Activated naive CD8-positive, alpha-beta T cell (primary cell): ENCODE measurements around the gene FGF10.

ENCODE experiments used
- H3K27ac Mint-ChIP-seq: one replicate; pipeline ENCODE4 v1.8.0; 2021; ENCODE audit warnings: mixed read lengths
- H3K27me3 Mint-ChIP-seq: one replicate; pipeline ENCODE4 v1.8.0; 2021; ENCODE audit warnings: mixed read lengths
- H3K36me3 Mint-ChIP-seq: one replicate; pipeline ENCODE4 v1.8.0; 2021; ENCODE audit warnings: mixed read lengths
- H3K4me1 Mint-ChIP-seq: one replicate; pipeline ENCODE4 v1.8.0; 2021; ENCODE audit warnings: low read depth, mixed read lengths
- H3K4me3 Mint-ChIP-seq: one replicate; pipeline ENCODE4 v1.8.0; 2021; ENCODE audit warnings: mild to moderate bottlenecking, mixed read lengths
- H3K9me3 Mint-ChIP-seq: one replicate; pipeline ENCODE4 v1.8.0; 2021; ENCODE audit warnings: low read depth, mixed read lengths

FGF10 gene

GRCh38 chr5:44389090-44389822 lies at the start of gene FGF10:
FGF10 (minus strand) TSS chr5:44389420; CDS start chr5:44388682, 738 bp downstream.
- H3K4me1 Mint-ChIP-seq: peaks cover 12% of the 10 kb centered on the region
- no peaks in the 10 kb centered on the region for H3K36me3 Mint-ChIP-seq
- no peaks in the 10 kb centered on the region for H3K9me3 Mint-ChIP-seq
- H3K27me3 Mint-ChIP-seq: peaks cover 32% of the 10 kb centered on the region
- peak within 1 kb of the TSS; percentile 12 for H3K4me3 Mint-ChIP-seq
- no peak within 1 kb of the TSS for H3K27ac Mint-ChIP-seq

GRCh38 chr5:44426944-44427343 lies 37.7 kb upstream of the FGF10 start:
- H3K27me3 Mint-ChIP-seq: no peaks in the 10 kb centered on the region

GRCh38 chr5:44412286-44412685 lies 23.1 kb upstream of the FGF10 start:
- Mint-ChIP-seq H3K36me3 (no peaks in the 10 kb centered on the region), H3K27ac (no peak overlapping the region), H3K4me3 (no peak overlapping the region), H3K27me3 (no peaks in the 10 kb centered on the region), H3K9me3 (peaks cover 3% of the 10 kb centered on the region), H3K4me1 (no peaks in the 10 kb centered on the region)

More at GRCh38 chr5:44426944-44427343, 37.7 kb upstream of the FGF10 start:
- no peaks in the 10 kb centered on the region for H3K4me1 Mint-ChIP-seq
- H3K9me3 Mint-ChIP-seq: peaks cover 17% of the 10 kb centered on the region
- no peak overlapping the region for H3K27ac Mint-ChIP-seq
- no peaks in the 10 kb centered on the region for H3K36me3 Mint-ChIP-seq
- H3K4me3 Mint-ChIP-seq: no peak overlapping the region

GRCh38 chr5:44402084-44402483 lies 12.9 kb upstream of the FGF10 start:
- Mint-ChIP-seq H3K4me1 (no peaks in the 10 kb centered on the region), H3K9me3 (peaks cover 10% of the 10 kb centered on the region), H3K27ac (no peak overlapping the region), H3K27me3 (peaks cover 2% of the 10 kb centered on the region), H3K4me3 (no peak overlapping the region), H3K36me3 (no peaks in the 10 kb centered on the region)

- Mint-ChIP-seq H3K36me3 (no peaks in the 10 kb centered on the region), H3K27me3 (peaks cover 2% of the 10 kb centered on the region), H3K9me3 (peaks cover 6% of the 10 kb centered on the region), H3K4me1 (no peaks in the 10 kb centered on the region), H3K4me3 (no peak overlapping the region), H3K27ac (no peak overlapping the region)
Observed at GRCh38 chr5:44401611-44402010, 12.4 kb upstream of the FGF10 start.

- Mint-ChIP-seq H3K9me3 (no peaks in the 10 kb centered on the region), H3K27ac (no peak overlapping the region), H3K27me3 (peaks cover 2% of the 10 kb centered on the region), H3K4me1 (no peaks in the 10 kb centered on the region), H3K4me3 (no peak overlapping the region), H3K36me3 (no peaks in the 10 kb centered on the region)
Observed at GRCh38 chr5:44398382-44398781, 9.2 kb upstream of the FGF10 start.

GRCh38 chr5:44396312-44396711 lies 7.1 kb upstream of the FGF10 start:
- no peak overlapping the region for H3K4me3 Mint-ChIP-seq
- no peaks in the 10 kb centered on the region for H3K4me1 Mint-ChIP-seq
- H3K36me3 Mint-ChIP-seq: no peaks in the 10 kb centered on the region
- peaks cover 1% of the 10 kb centered on the region for H3K27me3 Mint-ChIP-seq
- no peaks in the 10 kb centered on the region for H3K9me3 Mint-ChIP-seq
- H3K27ac Mint-ChIP-seq: no peak overlapping the region

- no peaks in the 10 kb centered on the region for H3K36me3 Mint-ChIP-seq
Observed at GRCh38 chr5:44390351-44390750, 1.1 kb upstream of the FGF10 start.

GRCh38 chr5:44389823-44390143 lies 563 bp upstream of the FGF10 start:
- H3K4me1 Mint-ChIP-seq: peaks cover 12% of the 10 kb centered on the region
- H3K27ac Mint-ChIP-seq: no peak overlapping the region
- H3K9me3 Mint-ChIP-seq: no peaks in the 10 kb centered on the region
- H3K4me3 Mint-ChIP-seq: peak overlapping the region; percentile 12
- peaks cover 32% of the 10 kb centered on the region for H3K27me3 Mint-ChIP-seq
- no peaks in the 10 kb centered on the region for H3K36me3 Mint-ChIP-seq

More at GRCh38 chr5:44390351-44390750, 1.1 kb upstream of the FGF10 start:
- Mint-ChIP-seq H3K27ac (no peak overlapping the region), H3K4me3 (no peak overlapping the region), H3K4me1 (peaks cover 12% of the 10 kb centered on the region), H3K27me3 (peaks cover 32% of the 10 kb centered on the region), H3K9me3 (no peaks in the 10 kb centered on the region)

GRCh38 chr5:44388321-44389089 lies 715 bp downstream of the FGF10 start:
- Mint-ChIP-seq H3K4me3 (peak overlapping the region; percentile 12), H3K4me1 (peaks cover 12% of the 10 kb centered on the region), H3K36me3 (no peaks in the 10 kb centered on the region), H3K9me3 (no peaks in the 10 kb centered on the region), H3K27me3 (peaks cover 32% of the 10 kb centered on the region), H3K27ac (no peak overlapping the region)

- Mint-ChIP-seq H3K4me3 (no peak overlapping the region), H3K36me3 (no peaks in the 10 kb centered on the region), H3K27ac (no peak overlapping the region), H3K9me3 (no peaks in the 10 kb centered on the region), H3K4me1 (peaks cover 12% of the 10 kb centered on the region), H3K27me3 (peaks cover 32% of the 10 kb centered on the region)
Observed at GRCh38 chr5:44387921-44388320, 1.3 kb downstream of the FGF10 start.

- no peak overlapping the region for H3K27ac Mint-ChIP-seq
- no peak overlapping the region for H3K4me3 Mint-ChIP-seq
- peaks cover 12% of the 10 kb centered on the region for H3K4me1 Mint-ChIP-seq
- H3K36me3 Mint-ChIP-seq: no peaks in the 10 kb centered on the region
- peaks cover 32% of the 10 kb centered on the region for H3K27me3 Mint-ChIP-seq
- H3K9me3 Mint-ChIP-seq: no peaks in the 10 kb centered on the region
Observed at GRCh38 chr5:44387406-44387805, 1.8 kb downstream of the FGF10 start.

- peaks cover 12% of the 10 kb centered on the region for H3K4me1 Mint-ChIP-seq
- H3K36me3 Mint-ChIP-seq: no peaks in the 10 kb centered on the region
- peaks cover 26% of the 10 kb centered on the region for H3K27me3 Mint-ChIP-seq
- no peaks in the 10 kb centered on the region for H3K9me3 Mint-ChIP-seq
- no peak overlapping the region for H3K4me3 Mint-ChIP-seq
- H3K27ac Mint-ChIP-seq: no peak overlapping the region
Observed at GRCh38 chr5:44385291-44385900, 3.8 kb downstream of the FGF10 start.

GRCh38 chr5:44384816-44385215 lies 4.4 kb downstream of the FGF10 start:
- peaks cover 12% of the 10 kb centered on the region for H3K4me1 Mint-ChIP-seq
- peaks cover 22% of the 10 kb centered on the region for H3K27me3 Mint-ChIP-seq
- H3K4me3 Mint-ChIP-seq: no peak overlapping the region
- H3K27ac Mint-ChIP-seq: no peak overlapping the region
- H3K9me3 Mint-ChIP-seq: no peaks in the 10 kb centered on the region
- no peaks in the 10 kb centered on the region for H3K36me3 Mint-ChIP-seq

GRCh38 chr5:44382894-44383293 lies 6.3 kb downstream of the FGF10 start:
- Mint-ChIP-seq H3K36me3 (no peaks in the 10 kb centered on the region), H3K27me3 (peaks cover 11% of the 10 kb centered on the region), H3K4me1 (peaks cover 5% of the 10 kb centered on the region), H3K27ac (no peak overlapping the region), H3K9me3 (peaks cover 6% of the 10 kb centered on the region), H3K4me3 (no peak overlapping the region)
